ENCODE data around the gene CMTR2. TPM values are rescaled to one million over a fixed set of nuclear protein-coding genes. Genes with fewer than 3 reads are reported as not detected.

Gene CMTR2
- total and polyA plus RNA-seq, 2 experiments from 2014 or later, result 13.7 to 29.1 TPM

- Histone ChIP-seq H3K36me3 (ENCODE audit: low read depth) (no peaks in the 10 kb centered on the region), H3K27ac (no peak overlapping the region), H3F3A (ENCODE audit: insufficient read depth) (no peaks in the 10 kb centered on the region), H3K4me1 (ENCODE audit: insufficient read depth) (no peaks in the 10 kb centered on the region), H4K20me1 (ENCODE audit: insufficient read depth) (no peaks in the 10 kb centered on the region), H3K79me2 (ENCODE audit: insufficient read depth) (no peaks in the 10 kb centered on the region), H3K9me3 (ENCODE audit: low read depth) (no peaks in the 10 kb centered on the region), H3K4me2 (ENCODE audit: unreplicated experiment) (no peak overlapping the region), H3K9ac (no peak overlapping the region), H2AFZ (no peak overlapping the region), H3K9me2 (ENCODE audit: insufficient read depth) (no peaks in the 10 kb centered on the region), H3K27me3 (replicated peaks; ENCODE audit: insufficient read depth) (no peaks in the 10 kb centered on the region), H3K4me3 (no peak overlapping the region)
- no peak for DNase-seq
- TF ChIP-seq EZH2 (IDR thresholded peaks at IDR 0.05; ENCODE audit: insufficient read depth, poor library complexity, severe bottlenecking) (no peak), EZH2phosphoT487 (IDR thresholded peaks at IDR 0.05; ENCODE audit: insufficient read depth, low read depth) (no peak)
- in situ Hi-C loops (cut with MboI), result no loop called here
- WGBS, 2 experiments (ENCODE audit: low coverage in 1 of 2, low lambda C conversion rate in 2 of 2, missing lambda C conversion rate in 2 of 2), result 21 to 25% methylated on average over 6 of the region's 6 CpGs
Observed at GRCh38 chr16:71255721-71256120, 33.5 kb downstream of the CMTR2 start.

- Histone ChIP-seq H3K79me2 (ENCODE audit: insufficient read depth) (no peaks in the 10 kb centered on the region), H3K9me2 (ENCODE audit: insufficient read depth) (no peaks in the 10 kb centered on the region), H3K9ac (no peak overlapping the region), H3F3A (ENCODE audit: insufficient read depth) (no peaks in the 10 kb centered on the region), H3K27me3 (replicated peaks; ENCODE audit: insufficient read depth) (no peaks in the 10 kb centered on the region), H3K4me3 (no peak overlapping the region), H3K36me3 (ENCODE audit: low read depth) (no peaks in the 10 kb centered on the region), H3K27ac (no peak overlapping the region), H3K9me3 (ENCODE audit: low read depth) (no peaks in the 10 kb centered on the region), H3K4me2 (ENCODE audit: unreplicated experiment) (no peak overlapping the region), H3K4me1 (ENCODE audit: insufficient read depth) (no peaks in the 10 kb centered on the region), H2AFZ (no peak overlapping the region), H4K20me1 (ENCODE audit: insufficient read depth) (no peaks in the 10 kb centered on the region)
- TF ChIP-seq EZH2phosphoT487 (IDR thresholded peaks at IDR 0.05; ENCODE audit: insufficient read depth, low read depth) (no peak), EZH2 (IDR thresholded peaks at IDR 0.05; ENCODE audit: insufficient read depth, poor library complexity, severe bottlenecking) (no peak)
- in situ Hi-C loops (cut with MboI), result no loop called here
- no peak for DNase-seq
- 49 to 54% methylated on average over 4 of the region's 4 CpGs for WGBS, 2 experiments (ENCODE audit: low coverage in 1 of 2, low lambda C conversion rate in 2 of 2, missing lambda C conversion rate in 2 of 2)
Observed at GRCh38 chr16:71254832-71255525, 34.2 kb downstream of the CMTR2 start.

GRCh38 chr16:71250461-71251235, 38.6 kb downstream of the CMTR2 start:
- no peaks in the 10 kb centered on the region for H3K4me1 ChIP-seq (ENCODE audit: insufficient read depth)
- H3K27me3 ChIP-seq (replicated peaks; ENCODE audit: insufficient read depth), result no peaks in the 10 kb centered on the region
- H3K9me2 ChIP-seq (ENCODE audit: insufficient read depth), result no peaks in the 10 kb centered on the region
- no peak for TF ChIP-seq EZH2 (IDR thresholded peaks at IDR 0.05; ENCODE audit: insufficient read depth, poor library complexity, severe bottlenecking)
- TF ChIP-seq EZH2phosphoT487 (IDR thresholded peaks at IDR 0.05; ENCODE audit: insufficient read depth, low read depth), result no peak
- H3F3A ChIP-seq (ENCODE audit: insufficient read depth), result no peaks in the 10 kb centered on the region
- H3K9me3 ChIP-seq (ENCODE audit: low read depth), result no peaks in the 10 kb centered on the region
- H3K79me2 ChIP-seq (ENCODE audit: insufficient read depth), result no peaks in the 10 kb centered on the region
- H3K4me2 ChIP-seq (ENCODE audit: unreplicated experiment), result no peak overlapping the region
- in situ Hi-C loops (cut with MboI), result no loop called here
- no peaks in the 10 kb centered on the region for H4K20me1 ChIP-seq (ENCODE audit: insufficient read depth)
- DNase-seq, result peak; percentile 10
- no peak overlapping the region for H2AFZ ChIP-seq
- no peak overlapping the region for H3K4me3 ChIP-seq
- H3K27ac ChIP-seq, result no peak overlapping the region
- no peak overlapping the region for H3K9ac ChIP-seq
- 48 to 54% methylated on average over 5 of the region's 5 CpGs for WGBS, 2 experiments (ENCODE audit: low coverage in 1 of 2, low lambda C conversion rate in 2 of 2, missing lambda C conversion rate in 2 of 2)
- H3K36me3 ChIP-seq (ENCODE audit: low read depth), result no peaks in the 10 kb centered on the region

GRCh38 chr16:71249399-71249798, 39.8 kb downstream of the CMTR2 start:
- Histone ChIP-seq H3K9ac (no peak overlapping the region), H2AFZ (no peak overlapping the region), H3K36me3 (ENCODE audit: low read depth) (no peaks in the 10 kb centered on the region), H3K27me3 (replicated peaks; ENCODE audit: insufficient read depth) (no peaks in the 10 kb centered on the region), H4K20me1 (ENCODE audit: insufficient read depth) (no peaks in the 10 kb centered on the region), H3K9me2 (ENCODE audit: insufficient read depth) (no peaks in the 10 kb centered on the region), H3F3A (ENCODE audit: insufficient read depth) (no peaks in the 10 kb centered on the region), H3K4me3 (no peak overlapping the region), H3K9me3 (ENCODE audit: low read depth) (no peaks in the 10 kb centered on the region), H3K4me1 (ENCODE audit: insufficient read depth) (no peaks in the 10 kb centered on the region), H3K79me2 (ENCODE audit: insufficient read depth) (no peaks in the 10 kb centered on the region), H3K27ac (no peak overlapping the region), H3K4me2 (ENCODE audit: unreplicated experiment) (no peak overlapping the region)
- no peak for DNase-seq
- TF ChIP-seq EZH2phosphoT487 (IDR thresholded peaks at IDR 0.05; ENCODE audit: insufficient read depth, low read depth) (no peak), EZH2 (IDR thresholded peaks at IDR 0.05; ENCODE audit: insufficient read depth, poor library complexity, severe bottlenecking) (no peak)
- 0% methylated on average over 1 of the region's 1 CpG for WGBS, 2 experiments (ENCODE audit: low coverage in 1 of 2, low lambda C conversion rate in 2 of 2, missing lambda C conversion rate in 2 of 2)
- in situ Hi-C loops (cut with MboI), result no loop called here
